K562 treated with DMSO at 1 percent for 4 hours (cell line): Measurements from ENCODE around the gene PLA2G4A. TPM values are rescaled to one million over a fixed set of nuclear protein-coding genes. Genes with fewer than 3 reads are reported as not detected.

Experiments
- total RNA-seq: library from RNA; unstranded; fragments of 300-600 nt; gene quantifications from 2 replicates; pipeline ENCODE4 v1.2.3, GENCODE V29; 2022; ENCODE audit not compliant: insufficient read depth

Gene PLA2G4A
- not detected in 2 replicates for total RNA-seq

GRCh38 chr1:186828611-186829454 is at the start of gene PLA2G4A:
Gene PLA2G4A (plus strand): TSS chr1:186828949. CDS start chr1:186854355, 25,406 bp downstream.

Other genes starting within 250 kb of the PLA2G4A start
- gene PTGS2, start 148.5 kb upstream of the PLA2G4A start, total RNA-seq = not detected in 2 replicates